ENCODE measurements around the gene IGFL1.
"Not testable (repeated sequence)": the region's sequence is repeated elsewhere in the genome, so short reads cannot be mapped to it uniquely, and the experiment has no call there.

IGFL1 gene

GRCh38 chr19:46232938-46233621, 3.5 kb downstream of the IGFL1 start:
- ChIA-PET CTCF (no interaction called here), POLR2A (no interaction called here)
- no peak for DNase-seq (ENCODE audit: extremely low spot score)
- TF ChIP-seq, protein P1, sequence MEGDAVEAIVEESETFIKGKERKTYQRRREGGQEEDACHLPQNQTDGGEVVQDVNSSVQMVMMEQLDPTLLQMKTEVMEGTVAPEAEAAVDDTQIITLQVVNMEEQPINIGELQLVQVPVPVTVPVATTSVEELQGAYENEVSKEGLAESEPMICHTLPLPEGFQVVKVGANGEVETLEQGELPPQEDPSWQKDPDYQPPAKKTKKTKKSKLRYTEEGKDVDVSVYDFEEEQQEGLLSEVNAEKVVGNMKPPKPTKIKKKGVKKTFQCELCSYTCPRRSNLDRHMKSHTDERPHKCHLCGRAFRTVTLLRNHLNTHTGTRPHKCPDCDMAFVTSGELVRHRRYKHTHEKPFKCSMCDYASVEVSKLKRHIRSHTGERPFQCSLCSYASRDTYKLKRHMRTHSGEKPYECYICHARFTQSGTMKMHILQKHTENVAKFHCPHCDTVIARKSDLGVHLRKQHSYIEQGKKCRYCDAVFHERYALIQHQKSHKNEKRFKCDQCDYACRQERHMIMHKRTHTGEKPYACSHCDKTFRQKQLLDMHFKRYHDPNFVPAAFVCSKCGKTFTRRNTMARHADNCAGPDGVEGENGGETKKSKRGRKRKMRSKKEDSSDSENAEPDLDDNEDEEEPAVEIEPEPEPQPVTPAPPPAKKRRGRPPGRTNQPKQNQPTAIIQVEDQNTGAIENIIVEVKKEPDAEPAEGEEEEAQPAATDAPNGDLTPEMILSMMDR (IDR thresholded peaks at IDR 0.05; ENCODE audit: control extremely low read depth, extremely low read depth, low read depth, missing control alignments): no peak

- DNase-seq (ENCODE audit: extremely low spot score); POLR2A ChIA-PET: not testable (repeated sequence)
- CTCF ChIA-PET: interaction anchor here (1.4 kb wide), 1 partner anchor 155 kb away, joined by 3 read pairs; no protein-coding TSS in a partner anchor
Measured at GRCh38 chr19:46233871-46234270, 4.3 kb downstream of the IGFL1 start.

DNA sequence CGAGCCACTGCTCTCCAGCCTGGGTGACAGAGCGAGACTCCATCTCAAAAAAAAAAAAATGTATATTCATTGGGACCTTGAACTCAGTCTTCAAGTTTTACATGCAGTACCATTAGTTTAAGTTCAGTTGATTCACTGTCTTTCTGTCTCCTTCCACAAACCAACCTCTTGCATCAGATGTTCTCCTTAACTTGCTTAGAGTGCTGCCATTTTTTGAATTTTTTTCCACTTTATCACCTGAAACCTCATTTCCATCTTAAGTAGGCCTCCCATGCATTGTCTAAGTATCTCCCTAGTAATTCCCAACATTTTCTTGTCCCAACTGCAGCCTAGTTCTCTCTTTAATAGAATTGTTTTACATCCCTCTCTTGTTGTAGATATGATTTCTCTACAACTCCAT, 8.6 kb downstream of the IGFL1 start:
- DNase-seq (ENCODE audit: extremely low spot score); POLR2A ChIA-PET; CTCF ChIA-PET: not testable (repeated sequence)

GRCh38 chr19:46239193-46240024, 9.9 kb downstream of the IGFL1 start:
- TF ChIP-seq, protein P1 (IDR thresholded peaks at IDR 0.05; ENCODE audit: control extremely low read depth, extremely low read depth, low read depth, missing control alignments): no peak
- ChIA-PET CTCF (interaction anchor here (0.9 to 1.1 kb wide), 2 partner anchors 50 to 210 kb away, joined by 4 read pairs; no protein-coding TSS in a partner anchor), POLR2A (no interaction called here)
- no peak for DNase-seq (ENCODE audit: extremely low spot score)

- DNase-seq (ENCODE audit: extremely low spot score): no peak
- ChIA-PET POLR2A (no interaction called here), CTCF (interaction anchor here (1.1 kb wide), 1 partner anchor 212 kb away, joined by 4 read pairs; no protein-coding TSS in a partner anchor)
- TF ChIP-seq, protein P1 (IDR thresholded peaks at IDR 0.05; ENCODE audit: control extremely low read depth, extremely low read depth, low read depth, missing control alignments): no peak
Measured at GRCh38 chr19:46240693-46241092, 11.2 kb downstream of the IGFL1 start.

- CTCF ChIA-PET: no interaction called here
- POLR2A ChIA-PET: no interaction called here
- no peak for DNase-seq (ENCODE audit: extremely low spot score)
- TF ChIP-seq, protein P1 (IDR thresholded peaks at IDR 0.05; ENCODE audit: control extremely low read depth, extremely low read depth, low read depth, missing control alignments): no peak
Measured at GRCh38 chr19:46241626-46242025, 12.1 kb downstream of the IGFL1 start.

- POLR2A ChIA-PET; DNase-seq (ENCODE audit: extremely low spot score); CTCF ChIA-PET: not testable (repeated sequence)
Measured at GRCh38 chr19:46243081-46243654, 13.6 kb downstream of the IGFL1 start.

All from GM10248 (cell line).